ENCODE measurements around the gene SNAP23.

GRCh38 chr15:42548249-42549031 is 53.0 kb downstream of the SNAP23 start, which contains the start of the genes HAUS2 and LRRC57:
- TF ChIP-seq MAX (IDR thresholded peaks at IDR 0.05) = peak; percentile 82
- no peak for TF ChIP-seq RAD21 (IDR thresholded peaks at IDR 0.05; ENCODE audit: low read depth)
- no peak for TF ChIP-seq CTCF (IDR thresholded peaks at IDR 0.05 in 2 of 3, conservative IDR thresholded peaks at IDR 0.05 in 1 of 3; ENCODE audit: borderline replicate concordance in 1 of 3, insufficient read depth in 1 of 3, low read depth in 2 of 3, low read length in 2 of 3)
- peak; percentile 94 for TF ChIP-seq POLR2A (IDR thresholded peaks at IDR 0.05; ENCODE audit: borderline replicate concordance, extremely low read depth, insufficient read depth, insufficient read length)
- peak; percentile 35; the same call in 1 of the 2 replicates for TF ChIP-seq JUND (IDR thresholded peaks at IDR 0.05)
- 0 out of 2 replicates have a peak, but pooled peaks have one; percentile 31 for TF ChIP-seq ELF1 (IDR thresholded peaks at IDR 0.05; ENCODE audit: borderline replicate concordance, low read depth)
- no peak for TF ChIP-seq EZH2 (IDR thresholded peaks at IDR 0.05)
- TF ChIP-seq YY1 (IDR thresholded peaks at IDR 0.05; ENCODE audit: extremely low read depth, insufficient replicate concordance, low read depth, low read length) = peak; percentile 85
